Mucosa of gallbladder (tissue), 1 donor: ENCODE measurements around the gene AKR1B15. TPM values are rescaled to one million over a fixed set of nuclear protein-coding genes. Genes with fewer than 3 reads are reported as not detected.

Experiments
- DNase-seq: peaks from one replicate; pipeline ENCODE4 v3.0.0-alpha.2; 2020; ENCODE audit warnings: low spot score
- total RNA-seq: library from RNA; stranded (reverse); gene quantifications from one replicate; pipeline ENCODE4 v1.2.1, GENCODE V29; 2021
- donor health status: DM: no; HTN: no; CAD: no.

The AKR1B15 gene
- total RNA-seq, 1 donor from 2014 or later: 43.2 TPM

DNA sequence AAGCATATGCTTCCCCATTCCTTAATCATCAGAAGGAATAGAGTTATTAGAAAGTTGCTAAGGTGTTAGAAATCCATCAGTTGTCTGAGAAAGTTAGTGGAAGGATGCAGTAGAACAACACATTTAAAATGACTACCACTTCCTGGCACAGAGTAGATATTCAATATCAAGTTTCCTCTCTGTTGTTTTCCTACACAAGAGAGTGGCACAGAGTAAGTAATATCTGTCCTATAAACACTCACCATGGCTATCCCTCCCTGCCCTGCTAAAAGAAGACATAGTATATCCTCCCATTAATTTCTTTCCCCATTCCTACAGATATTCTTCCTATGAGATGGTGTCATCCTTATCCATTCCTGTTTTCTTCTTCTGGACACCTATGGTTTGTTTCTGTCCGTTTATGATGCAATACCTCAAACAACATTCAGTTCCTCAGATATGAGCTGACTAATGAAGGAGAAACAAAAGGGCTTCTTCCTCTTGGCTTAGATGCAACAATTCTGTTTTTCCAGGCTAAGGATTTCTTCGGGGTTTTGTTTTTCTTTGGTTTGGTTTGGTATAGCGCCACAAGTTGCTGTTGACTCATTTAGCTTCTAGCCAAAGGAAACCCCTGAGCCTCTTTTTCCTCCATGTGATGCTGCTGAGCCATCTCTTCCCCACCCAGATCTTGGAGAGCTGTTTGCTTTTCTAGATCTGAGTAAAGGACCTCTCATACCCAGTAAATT is 64.9 kb downstream of the AKR1B15 start:
- DNase-seq: peak; percentile 25

DNA sequence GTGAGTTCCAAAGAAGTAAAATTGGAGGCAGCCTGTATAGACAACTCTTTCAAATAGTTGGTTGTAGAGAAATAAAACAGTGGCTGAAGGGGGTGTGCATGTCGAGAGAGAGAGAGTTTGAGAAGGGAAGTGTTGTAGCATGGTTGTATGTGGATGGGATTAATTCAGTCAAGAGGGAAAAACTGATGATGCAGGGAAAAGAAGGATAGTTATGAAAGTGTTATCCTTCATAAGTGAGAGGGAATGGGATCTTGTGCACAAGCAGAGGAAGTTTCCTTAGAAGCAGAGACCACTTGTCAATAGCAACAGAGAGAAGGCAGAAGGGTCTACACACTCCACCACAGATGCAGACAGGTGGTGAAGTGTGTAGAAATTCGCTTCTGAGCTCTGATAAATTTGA is 67.7 kb downstream of the AKR1B15 start:
- no peak for DNase-seq

- DNase-seq: no peak
Measured at GRCh38 chr7:134618756-134619530, 70.0 kb downstream of the AKR1B15 start.

DNA sequence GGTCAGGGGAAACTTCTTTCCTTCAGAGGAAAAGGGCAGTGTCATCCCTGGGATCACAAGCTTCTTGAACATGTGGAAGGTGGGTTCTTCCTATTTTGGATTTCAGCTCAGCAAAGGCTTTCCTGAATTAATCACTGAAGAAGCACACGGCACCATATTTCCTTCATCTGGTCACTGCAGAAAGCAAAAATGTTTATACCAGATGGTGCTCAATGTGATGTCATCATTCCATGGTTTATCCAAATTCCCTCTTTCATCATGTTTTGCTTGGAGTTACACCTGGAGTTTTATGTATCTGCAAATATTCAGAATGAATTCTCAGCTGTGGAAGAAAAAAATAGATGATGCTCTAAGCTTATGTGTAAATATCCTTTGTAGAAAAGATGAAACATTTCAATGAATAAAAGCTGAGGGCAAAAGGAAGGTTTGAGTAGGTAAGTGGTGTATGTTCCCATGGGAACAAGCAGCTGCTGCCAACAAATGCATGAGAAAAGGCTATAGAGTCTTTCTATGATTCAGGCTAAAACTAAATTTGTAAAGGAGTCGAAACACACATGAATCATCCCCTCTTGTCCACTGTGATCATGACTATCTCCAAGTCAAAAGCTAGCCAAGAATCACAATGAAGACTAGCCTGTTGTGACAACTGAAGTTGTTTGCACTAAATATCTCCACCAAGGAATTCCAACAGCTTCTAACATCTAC is 70.9 kb downstream of the AKR1B15 start:
- DNase-seq: no peak

GRCh38 chr7:134622303-134622995 is 73.5 kb downstream of the AKR1B15 start:
- DNase-seq: no peak

DNA sequence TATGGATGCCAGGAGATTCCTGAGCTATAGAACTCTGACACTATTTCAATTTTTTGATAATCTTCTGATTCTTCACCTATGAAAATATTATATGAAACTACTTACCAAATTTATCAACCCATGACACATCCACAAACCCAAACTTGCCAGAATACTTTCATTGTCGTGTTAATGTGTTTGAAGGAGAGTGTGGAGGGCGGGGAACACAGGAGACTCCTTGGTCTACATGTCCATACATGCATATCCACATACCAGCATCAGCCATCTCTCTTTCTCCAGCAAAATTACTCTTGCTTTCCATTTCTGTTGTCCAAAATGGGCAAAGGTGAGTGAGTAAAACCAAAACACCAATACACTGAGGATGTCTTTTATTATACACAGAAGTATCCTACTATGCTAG is 74.3 kb downstream of the AKR1B15 start:
- DNase-seq: no peak

DNA sequence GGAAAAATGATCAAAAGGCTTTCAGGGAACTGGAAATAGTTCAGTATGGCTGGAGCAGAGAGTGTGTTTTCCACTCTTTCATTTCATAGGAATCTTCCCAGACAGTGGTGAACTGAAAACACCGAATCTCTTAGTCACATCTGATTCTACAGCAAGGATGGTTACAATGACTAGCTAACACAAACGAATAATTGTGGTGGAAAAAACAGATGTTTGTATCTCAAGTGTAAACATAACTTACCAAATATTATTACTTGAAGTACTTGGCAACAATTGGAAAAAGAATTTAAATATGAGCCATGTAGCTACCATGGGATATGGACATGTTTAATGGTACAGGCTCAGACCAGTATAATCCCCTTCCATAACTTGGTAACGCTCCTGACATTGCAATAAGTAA is 76.6 kb downstream of the AKR1B15 start:
- no peak for DNase-seq

GRCh38 chr7:134627109-134627774 is 78.3 kb downstream of the AKR1B15 start:
- no peak for DNase-seq

- DNase-seq: no peak
Measured at GRCh38 chr7:134627775-134628153, 78.9 kb downstream of the AKR1B15 start.

DNA sequence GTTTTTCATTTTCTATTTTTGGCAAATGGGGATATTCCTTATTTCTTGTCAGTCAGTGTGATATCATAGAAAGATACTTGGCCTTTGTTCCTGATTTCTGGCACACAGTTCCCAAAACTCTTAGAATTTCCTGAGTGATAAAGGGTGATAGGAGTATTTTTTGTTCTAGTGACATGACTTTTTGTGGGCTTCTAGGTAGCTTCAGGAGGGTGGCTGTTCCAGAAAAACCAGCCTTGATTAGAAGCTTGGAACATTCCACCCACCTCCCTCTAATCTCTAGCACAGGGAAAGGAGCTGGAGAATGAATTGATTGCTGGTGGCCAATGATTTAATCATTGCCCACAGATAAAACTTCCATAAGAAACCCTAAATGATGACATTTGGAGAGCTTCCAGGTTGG is 80.5 kb downstream of the AKR1B15 start:
- DNase-seq: no peak

Other genes starting within 250 kb of the AKR1B15 start
- 10.7 TPM for gene SLC35B4, start 232.2 kb upstream of the AKR1B15 start, total RNA-seq
- gene AKR1B1, start 90.0 kb upstream of the AKR1B15 start, total RNA-seq: 68.7 TPM
- gene AKR1B10, start 21.5 kb upstream of the AKR1B15 start, total RNA-seq: 516 TPM
- 12.7 TPM for gene BPGM, start 97.7 kb downstream of the AKR1B15 start, total RNA-seq
- gene CALD1, start 230.5 kb downstream of the AKR1B15 start, total RNA-seq: 601 TPM